RCC 7860 (cell line): ENCODE measurements around the gene IDNK.
A peak's percentile ranks its signal among the peaks of the same experiment; 100 is the strongest.

Source experiments
- DNase-seq: peaks from one replicate; pipeline ENCODE4 v3.0.0-alpha.2; 2015; ENCODE audit warnings: low spot score
- FAIRE-seq: peaks from 2 replicates; lab custom pipeline; 2012; peaks lifted over from hg19 to GRCh38; lab: Jason Lieb, UNC

IDNK gene

DNA sequence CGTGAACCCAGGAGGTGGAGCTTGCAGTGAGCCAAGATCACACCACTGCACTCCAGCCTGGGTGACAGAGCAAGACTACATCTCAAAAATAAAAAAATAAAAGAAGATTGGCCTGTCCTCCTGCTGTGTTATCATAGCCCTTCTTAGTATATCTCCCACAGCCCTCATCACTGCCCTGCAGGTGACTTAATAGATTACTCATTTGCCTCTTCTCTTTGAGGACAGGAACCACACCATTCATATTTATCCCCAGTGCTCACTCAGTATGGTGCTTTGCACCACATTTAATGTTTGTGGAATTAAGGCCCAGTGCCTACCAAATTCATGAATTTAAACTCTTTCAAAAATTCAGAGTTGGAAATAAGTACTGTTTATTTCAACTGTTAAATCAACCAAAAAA, 10.3 kb downstream of the IDNK start:
- no peak for FAIRE-seq

DNA sequence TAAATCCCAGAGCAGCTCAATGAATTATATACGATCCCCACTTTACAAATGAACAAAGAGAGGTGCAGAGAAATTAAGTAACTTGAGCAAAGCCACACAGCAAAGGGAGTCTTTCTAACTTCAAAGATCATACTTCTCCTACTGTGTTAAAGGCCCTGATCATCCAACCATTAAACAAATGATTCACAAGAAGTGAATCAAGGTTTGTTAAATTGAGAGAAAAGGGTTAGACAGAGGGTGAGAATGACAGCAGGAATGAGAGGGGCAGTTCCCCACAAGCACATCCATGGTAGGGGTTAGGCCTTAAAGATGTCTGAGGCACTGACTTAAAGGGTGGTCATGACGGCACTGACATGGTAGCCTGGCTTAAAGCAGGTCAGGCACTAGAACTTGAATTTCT, 10.7 kb downstream of the IDNK start:
- peak; percentile 60 for DNase-seq
- peak; percentile 92 for FAIRE-seq

More for the DNA sequence above, 10.3 kb downstream of the IDNK start:
- peak; percentile 42 for DNase-seq

DNA sequence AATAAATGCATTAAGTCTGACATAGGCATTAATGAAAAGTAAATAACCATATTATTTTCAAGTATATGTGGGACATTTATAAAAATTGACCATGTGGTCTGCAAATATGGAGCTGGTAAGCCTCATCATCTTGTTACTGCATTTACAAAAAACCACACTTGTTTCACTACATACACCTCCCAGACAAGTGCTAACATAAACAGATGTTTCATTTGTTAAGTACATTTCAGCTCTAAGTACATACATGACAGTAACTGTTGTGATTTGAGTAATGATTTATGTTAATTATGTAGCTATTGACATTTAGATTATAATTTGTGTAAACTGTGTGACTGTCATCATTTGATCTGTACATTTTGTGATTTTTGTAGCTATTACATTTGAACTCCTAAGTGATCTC, 13.9 kb downstream of the IDNK start:
- DNase-seq (no peak), FAIRE-seq (no peak)

DNA sequence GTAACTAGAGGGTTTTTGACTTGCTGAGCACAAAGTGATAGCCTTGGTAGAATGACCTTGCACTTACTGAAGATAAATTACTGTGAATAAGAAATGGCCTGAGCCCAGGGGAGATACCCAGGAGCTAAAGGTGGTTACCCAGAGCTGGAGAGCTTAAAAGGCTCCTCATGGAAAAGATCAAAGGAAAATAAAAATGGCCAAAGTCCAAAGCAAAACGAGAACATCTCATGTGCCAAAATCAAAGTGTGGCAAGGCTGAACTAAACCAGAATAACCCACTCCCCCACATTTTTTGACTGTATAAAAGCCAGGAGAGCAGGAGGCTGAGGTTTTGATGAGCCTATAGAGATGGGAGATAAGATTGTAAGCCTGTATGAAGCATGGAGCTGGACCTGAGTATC, 14.4 kb downstream of the IDNK start:
- DNase-seq: no peak
- no peak for FAIRE-seq

DNA sequence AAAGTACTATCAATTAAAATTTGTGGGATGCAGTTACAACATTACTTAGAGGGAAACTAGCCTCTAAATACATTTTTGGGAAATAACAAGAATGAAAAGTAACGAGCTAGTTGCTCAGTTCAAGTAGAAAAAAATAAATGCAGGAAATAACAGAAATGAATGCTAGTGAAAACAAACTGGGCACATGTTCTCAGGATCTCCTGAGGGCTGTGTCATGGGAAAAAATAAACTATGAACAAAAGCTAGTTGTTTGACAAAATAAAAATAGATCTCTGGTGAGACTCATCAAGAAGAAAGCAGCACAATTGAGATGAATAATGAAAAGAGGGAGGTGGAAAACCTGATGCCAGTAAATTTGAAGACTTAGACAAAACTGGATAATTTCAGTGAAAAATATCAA, 16.3 kb downstream of the IDNK start:
- FAIRE-seq: no peak
- DNase-seq: no peak

DNA sequence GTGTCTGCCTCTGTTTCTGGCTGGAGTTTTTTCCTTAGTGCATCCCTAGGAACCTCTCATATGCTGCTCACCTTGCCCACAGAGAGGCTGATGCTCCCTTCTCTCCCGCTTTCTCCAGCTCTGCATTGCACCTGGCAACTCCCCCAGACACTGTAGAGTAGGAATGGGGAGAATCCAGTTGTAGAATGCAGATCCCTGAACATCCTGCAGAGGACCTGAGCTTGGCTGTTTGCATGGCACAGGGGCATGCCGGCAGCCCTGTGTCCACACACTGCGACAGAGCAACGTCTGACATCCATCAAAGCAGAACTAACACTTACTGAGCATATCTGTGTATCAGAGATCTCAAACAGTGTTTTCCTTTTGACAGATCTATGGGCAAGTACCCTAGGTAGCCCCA, 19.9 kb downstream of the IDNK start:
- FAIRE-seq: no peak

DNA sequence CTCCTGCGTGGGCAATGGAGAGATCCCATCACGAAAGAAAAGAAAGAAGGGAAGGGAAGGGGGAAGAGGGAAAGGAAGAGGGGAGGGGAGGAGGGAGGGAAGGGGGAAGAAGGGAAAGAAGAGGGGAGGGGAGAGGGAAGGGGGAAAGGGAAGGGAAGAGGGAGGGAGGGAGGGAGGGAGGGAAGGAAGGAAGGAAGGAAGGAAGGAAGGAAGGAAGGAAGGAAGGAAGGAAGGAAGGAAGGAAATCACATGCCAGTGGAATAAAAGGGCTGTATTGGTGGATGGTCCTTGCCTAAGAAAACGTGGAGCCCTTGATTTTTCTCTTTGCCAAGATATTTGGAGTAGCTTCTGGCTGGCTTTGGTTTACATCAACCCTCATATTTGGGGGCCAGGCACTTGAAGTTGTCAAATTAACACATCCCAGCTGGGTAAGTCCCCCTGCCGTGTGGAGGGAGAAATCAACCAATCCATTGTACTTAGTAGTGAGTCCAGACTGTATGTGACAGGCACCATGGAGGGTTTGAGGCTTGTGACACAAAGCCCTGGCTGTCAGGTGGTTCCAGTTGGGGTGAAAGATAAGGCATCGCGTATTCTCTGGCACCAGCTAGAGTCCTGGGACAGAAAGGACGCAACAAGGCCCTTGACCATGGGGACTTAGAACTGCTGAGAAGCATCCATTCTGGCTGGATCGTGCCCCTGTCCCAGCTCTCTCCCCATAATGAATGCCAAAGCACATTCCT, 23.7 kb downstream of the IDNK start:
- no peak for FAIRE-seq
- no peak for DNase-seq

More for the DNA sequence above, 19.9 kb downstream of the IDNK start:
- no peak for DNase-seq

DNA sequence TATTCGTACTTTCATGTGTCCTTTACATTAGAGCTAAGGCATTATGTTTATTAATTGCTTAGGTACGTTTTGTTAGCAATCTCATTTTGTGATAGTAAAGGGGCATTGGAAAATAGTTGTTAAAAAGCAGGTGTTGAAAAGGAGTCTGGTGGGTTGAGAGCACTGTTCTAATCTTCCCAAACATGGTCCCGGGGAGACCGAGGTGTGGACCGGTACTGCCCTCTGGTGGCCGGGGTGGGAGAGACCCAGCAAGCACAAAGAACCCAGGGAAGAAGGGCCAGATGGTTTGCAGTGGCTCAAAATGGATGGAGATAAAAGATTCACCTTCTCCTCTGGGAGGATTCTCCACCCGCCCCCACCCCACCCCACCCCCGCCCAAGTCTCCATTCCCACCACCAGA, 26.1 kb downstream of the IDNK start:
- no peak for FAIRE-seq
- peak; percentile 34 for DNase-seq

DNA sequence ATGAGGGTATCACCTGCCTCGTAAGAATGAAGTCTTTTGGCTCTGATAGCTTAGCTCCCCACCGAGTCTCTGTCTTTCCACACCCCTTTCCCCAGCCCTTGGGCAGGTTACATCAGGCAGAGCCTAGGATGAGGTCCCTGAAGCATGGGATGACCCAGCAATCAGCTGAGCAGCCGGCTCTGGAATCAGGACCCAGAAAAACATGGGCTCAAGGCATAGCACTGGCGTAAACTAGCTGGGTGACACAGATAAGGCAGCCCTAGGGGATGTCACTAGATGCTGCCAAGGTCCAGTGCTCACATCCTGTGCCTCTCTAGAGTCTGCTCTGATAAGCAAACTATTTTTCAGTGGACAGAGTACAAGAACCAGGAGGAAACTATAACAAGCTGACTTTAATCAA, 26.6 kb downstream of the IDNK start:
- DNase-seq (no peak), FAIRE-seq (no peak)

DNA sequence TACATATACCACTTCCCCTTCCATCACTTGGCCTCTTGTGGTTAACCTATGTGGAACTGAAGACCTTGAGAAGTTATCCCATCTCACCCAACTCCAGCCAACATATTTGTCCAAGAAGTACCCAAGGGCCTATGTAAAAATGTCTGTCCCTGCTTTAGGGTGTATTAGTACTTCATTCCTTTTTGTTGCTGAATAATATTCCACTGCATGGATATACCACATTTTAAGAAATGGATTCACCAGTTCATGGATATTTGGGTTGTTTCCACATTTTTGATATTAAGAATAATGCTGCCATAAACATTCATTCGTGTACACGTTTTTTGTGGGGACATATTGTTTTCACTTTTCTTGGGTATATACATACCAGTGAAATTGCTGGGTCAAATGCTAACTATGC, 28.6 kb downstream of the IDNK start:
- DNase-seq (no peak), FAIRE-seq (no peak)

DNA sequence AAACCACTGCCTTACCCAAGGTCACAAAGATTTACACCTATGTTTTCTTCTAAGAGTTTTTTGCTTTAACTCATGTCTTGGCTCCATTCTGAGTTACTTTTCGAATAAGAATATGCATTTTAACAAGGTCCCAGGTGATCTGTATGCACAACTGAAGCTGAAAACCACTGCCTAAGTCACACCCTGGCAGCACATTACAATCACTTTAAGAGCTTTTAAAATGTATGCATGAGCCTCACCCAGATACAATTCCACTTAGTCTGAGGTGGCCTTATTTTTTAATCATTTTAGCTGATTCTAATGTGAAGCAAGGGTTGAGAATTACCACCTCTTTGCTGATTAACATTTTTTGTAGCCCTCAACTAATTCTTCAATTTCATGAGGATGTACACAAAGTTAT, 29.5 kb downstream of the IDNK start:
- no peak for DNase-seq
- no peak for FAIRE-seq

DNA sequence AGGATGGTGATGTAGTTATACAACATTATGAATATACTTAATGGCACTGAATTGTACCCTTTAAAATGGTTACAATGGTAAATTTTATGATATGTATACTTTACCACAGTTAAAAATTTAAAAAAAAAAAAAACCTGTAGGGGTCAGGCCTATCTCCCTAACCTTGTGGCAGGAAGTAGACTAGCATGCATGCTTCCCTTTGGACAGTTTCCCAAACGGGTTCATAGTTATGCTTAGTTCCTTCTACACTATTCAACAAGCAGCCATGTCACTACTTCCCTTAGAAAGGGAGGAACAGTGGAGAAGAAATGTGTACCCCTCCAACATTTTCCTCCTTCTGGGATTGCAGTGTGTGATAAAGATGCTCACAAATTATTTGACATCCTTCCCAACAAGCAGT, 32.5 kb downstream of the IDNK start:
- no peak for FAIRE-seq
- DNase-seq: no peak

DNA sequence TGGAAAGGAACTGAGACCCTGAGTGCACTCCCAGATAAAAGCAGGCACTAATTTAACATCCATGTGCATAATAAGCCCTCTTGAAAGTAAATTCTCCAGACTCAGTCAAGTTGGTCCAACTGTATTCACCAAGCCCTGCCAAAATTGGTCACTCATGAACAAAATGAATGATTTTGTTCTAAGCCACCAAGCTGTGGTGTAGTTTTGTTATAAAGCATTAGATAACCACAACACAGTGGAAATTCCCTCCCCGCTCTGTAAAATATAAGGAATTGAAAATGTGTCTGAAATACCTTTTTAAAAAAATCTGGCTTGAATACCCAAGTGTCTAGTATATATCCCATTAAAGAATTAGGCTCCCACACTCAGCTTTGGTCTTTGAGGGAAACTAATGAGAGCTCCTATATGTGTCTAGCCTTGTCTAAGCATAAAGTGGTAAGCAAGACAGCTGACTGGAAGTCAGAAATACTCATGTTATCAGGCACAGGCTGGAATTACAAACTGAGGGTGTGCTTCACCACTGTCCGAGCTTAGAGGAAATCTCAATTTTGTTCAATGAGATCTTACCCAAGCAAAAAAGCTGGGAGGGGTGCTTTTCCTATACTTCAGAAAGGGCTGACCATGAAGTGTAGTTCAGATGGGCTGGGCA, 33.2 kb downstream of the IDNK start:
- no peak for FAIRE-seq

DNA sequence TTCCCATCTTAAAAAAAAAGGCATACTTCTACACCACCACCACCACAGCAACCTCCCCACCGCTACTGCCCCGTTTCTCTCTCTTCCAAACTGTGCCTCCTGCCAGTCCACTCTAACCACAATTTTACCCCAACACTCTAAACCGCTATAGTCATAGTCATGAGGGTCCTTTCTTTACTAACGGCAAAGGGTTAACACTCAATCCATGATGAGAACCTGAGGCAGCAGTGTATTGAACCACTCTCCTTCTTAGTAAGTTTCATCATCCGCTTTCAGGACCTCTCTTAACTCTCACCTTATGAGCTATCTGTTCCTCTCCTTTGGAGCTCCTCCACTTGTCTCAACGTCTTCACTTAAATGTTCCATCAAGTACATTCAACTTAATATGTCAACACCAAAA, 34.0 kb downstream of the IDNK start:
- FAIRE-seq: no peak
- DNase-seq: no peak

More for the DNA sequence above, 33.2 kb downstream of the IDNK start:
- no peak for DNase-seq

DNA sequence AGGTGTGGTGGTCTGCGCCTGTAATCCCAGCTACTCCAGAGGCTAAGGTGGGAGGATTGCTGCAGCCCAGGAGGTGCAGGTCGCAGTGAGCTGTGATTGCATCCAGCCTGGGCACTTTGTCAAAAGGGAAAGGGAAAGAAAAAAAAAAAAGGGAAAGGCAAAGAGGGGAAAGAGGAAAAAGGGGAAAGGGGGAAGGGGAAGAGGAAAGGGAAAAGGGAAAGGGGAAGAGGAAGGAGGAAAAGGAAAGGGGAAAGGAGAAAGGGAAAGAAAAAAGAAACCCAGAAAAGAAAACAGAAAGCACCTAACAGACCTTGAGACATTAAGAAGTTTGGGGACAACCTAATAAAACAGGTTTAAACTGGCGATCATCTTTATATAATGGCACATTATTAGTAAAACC, 40.0 kb downstream of the IDNK start:
- DNase-seq: no peak
- FAIRE-seq: no peak

DNA sequence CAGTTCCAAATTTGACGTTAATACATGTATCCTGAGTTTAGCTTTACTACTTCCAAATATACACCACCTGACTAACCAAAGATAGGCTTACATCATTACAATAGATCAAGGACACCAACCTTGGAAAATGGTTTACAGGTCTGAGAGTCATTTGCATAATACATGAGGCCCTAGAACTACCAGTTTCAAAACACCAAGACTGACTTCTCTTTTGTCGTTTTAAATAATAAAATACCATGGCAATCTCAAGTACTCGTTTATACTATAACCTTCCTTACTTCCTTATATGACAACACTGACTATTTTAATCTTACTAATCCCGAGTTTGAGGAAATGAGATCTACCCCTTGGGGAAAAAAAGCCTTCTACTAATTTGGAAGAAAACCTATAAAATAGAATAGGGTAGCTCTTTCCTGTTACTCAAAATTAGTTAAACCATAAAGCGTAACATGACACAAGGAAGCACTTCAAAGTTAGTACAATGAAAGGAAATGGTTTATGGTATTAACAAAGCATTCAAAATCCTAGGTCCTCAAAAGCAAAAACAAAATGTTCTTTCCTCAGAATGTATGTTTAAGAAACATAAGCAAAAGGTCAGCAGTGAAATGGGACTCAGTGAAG, 42.7 kb downstream of the IDNK start:
- DNase-seq (no peak), FAIRE-seq (no peak)

DNA sequence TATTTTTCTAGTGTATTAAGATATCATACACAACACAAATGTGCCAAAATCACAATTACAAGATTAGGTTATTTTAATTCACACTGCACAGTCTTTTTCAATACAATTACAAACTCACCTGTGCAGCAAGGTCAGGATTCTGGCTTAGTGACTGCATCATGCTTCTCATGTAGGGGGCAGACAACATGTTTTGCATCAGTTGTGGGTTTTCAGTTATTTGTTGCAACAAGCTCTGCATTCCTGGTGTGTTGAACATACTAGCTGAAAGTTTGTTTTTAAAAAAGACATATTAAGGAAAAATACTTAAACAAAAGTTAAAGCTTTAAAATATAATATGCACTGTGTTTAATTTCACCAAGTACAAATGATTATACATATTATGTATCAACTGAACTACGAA, 46.1 kb downstream of the IDNK start:
- no peak for DNase-seq
- FAIRE-seq: no peak

DNA sequence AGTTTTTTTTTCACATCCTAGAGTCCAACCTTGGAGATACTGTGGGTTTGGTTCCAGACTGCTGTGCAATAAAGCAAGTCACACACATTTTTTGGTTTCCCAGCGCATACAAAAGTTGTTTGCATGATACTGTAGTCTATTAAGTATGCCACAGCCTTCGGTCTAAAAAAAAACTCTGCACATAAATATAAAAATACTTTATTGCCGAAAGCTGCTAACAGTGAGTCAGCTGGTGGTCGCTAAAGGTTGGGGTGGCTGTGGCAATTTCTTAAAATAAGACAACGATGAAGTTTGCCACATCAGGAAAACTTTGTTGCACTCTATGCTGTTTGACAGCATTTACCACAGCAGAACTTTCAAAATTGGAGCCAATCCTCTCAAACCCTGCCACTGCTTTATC, 47.4 kb downstream of the IDNK start:
- no peak for FAIRE-seq
- DNase-seq: no peak

DNA sequence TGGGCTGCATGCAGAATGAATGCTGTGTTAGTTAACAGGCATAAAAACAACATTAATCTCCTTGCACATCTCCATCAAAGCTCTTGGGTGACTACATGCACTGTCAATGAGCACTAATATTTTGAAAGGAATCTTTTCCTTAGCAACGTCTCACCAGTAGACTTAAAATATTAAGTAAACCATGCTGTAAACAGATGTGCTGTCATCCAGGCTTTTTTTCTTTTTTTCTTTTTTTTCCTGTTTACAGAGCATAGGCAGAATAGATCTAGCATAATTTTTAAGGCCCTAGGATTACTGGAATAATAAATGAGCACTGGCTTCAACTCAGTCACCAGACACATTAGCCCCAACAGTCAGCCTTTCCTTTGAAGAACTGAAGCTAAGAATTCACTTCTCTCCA, 48.5 kb downstream of the IDNK start:
- DNase-seq (no peak), FAIRE-seq (no peak)

DNA sequence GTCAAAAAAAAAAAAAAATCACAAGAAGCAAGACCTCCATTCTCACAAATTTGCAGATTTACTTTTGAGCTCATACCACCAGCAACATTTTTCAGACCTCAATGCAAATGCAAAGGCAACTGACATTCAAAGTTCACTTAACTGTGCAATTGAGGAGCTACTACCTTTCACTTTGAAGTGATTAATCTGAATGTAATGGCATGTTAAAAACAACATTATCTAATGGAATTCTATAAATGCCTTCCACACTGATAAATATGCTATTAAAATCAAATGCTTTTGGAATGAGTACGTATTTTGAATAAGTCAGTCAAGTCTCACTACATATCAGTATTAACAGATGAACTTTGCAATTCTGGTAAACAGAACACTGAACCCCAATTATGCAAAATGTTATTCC, 52.5 kb downstream of the IDNK start:
- FAIRE-seq (no peak), DNase-seq (no peak)

DNA sequence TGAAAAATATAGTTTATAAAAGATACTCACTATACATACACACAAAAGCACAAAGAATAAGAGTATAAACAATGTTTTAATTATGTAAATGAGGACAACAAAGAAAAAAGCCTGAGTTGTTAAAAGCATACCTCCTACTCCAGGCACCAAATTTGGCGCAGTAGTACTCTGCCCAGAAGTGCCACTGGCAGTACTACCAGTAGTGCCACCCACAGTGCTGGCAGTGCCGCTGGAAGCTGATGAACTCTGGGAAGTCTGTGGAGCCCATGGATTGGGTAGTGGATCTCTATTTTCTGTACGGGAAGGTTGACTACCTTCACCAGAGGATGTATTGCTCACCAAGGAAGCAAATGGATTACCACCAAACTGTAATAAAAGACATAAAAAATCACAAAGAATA, 54.7 kb downstream of the IDNK start:
- FAIRE-seq: no peak
- DNase-seq: no peak

DNA sequence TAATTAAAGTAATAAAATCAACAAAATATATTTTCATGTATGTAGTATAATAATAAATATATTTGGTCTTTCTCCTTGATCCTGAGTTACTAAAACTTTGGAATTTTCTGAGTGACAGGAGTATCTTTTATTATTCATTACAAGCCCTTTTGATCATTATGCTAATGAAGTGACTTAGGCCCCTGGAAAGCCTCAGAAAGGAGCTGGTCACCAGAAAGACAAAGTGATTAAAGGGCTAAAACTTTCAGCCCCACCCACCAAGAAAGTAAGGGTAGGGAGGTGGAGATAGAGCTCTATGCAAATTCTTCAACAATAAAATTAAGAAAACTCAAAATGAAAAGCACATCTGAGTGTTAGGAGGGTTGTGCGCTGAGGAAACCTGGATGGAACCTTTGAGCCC, 57.3 kb downstream of the IDNK start:
- FAIRE-seq: peak; percentile 44

More for the DNA sequence above, 57.3 kb downstream of the IDNK start:
- no peak for DNase-seq
